Measurements from ENCODE around the gene OR2D3. TPM values are rescaled to one million over a fixed set of nuclear protein-coding genes. Genes with fewer than 3 reads are reported as not detected.

Gene OR2D3
- total and polyA plus RNA-seq, 3 experiments from 2014 or later: not detected

Other genes with a start within 250 kb of the OR2D3 start
- gene MRPL17, start 237.7 kb upstream of the OR2D3 start, total RNA-seq: 100 to 1,000 TPM; 124 to 129 TPM
- 24.3 TPM for gene MRPL17, start 237.7 kb upstream of the OR2D3 start, polyA plus RNA-seq
- not detected for gene OR2AG2, start 149.0 kb upstream of the OR2D3 start, total RNA-seq
- gene OR2AG2, start 149.0 kb upstream of the OR2D3 start, polyA plus RNA-seq: not detected
- not detected for gene OR2AG1, start 138.0 kb upstream of the OR2D3 start, total RNA-seq
- not detected for gene OR2AG1, start 138.0 kb upstream of the OR2D3 start, polyA plus RNA-seq
- gene OR6A2, start 121.3 kb upstream of the OR2D3 start, total RNA-seq: not detected
- not detected for gene OR6A2, start 121.3 kb upstream of the OR2D3 start, polyA plus RNA-seq
- gene OR10A5, start 75.3 kb upstream of the OR2D3 start, total RNA-seq: not detected
- gene OR10A5, start 75.3 kb upstream of the OR2D3 start, polyA plus RNA-seq: not detected
- not detected for gene OR10A2, start 57.9 kb upstream of the OR2D3 start, total RNA-seq
- gene OR10A2, start 57.9 kb upstream of the OR2D3 start, polyA plus RNA-seq: not detected
- gene OR10A4, start 44.4 kb upstream of the OR2D3 start, total RNA-seq: not detected
- not detected for gene OR10A4, start 44.4 kb upstream of the OR2D3 start, polyA plus RNA-seq
- not detected for gene OR2D2, start 28.5 kb upstream of the OR2D3 start, total RNA-seq
- not detected for gene OR2D2, start 28.5 kb upstream of the OR2D3 start, polyA plus RNA-seq
- gene ZNF215, start 5.4 kb downstream of the OR2D3 start, total RNA-seq: under 1 TPM; 0.72 to 0.73 TPM
- gene ZNF215, start 5.4 kb downstream of the OR2D3 start, polyA plus RNA-seq: not detected
- gene ZNF214, start 99.3 kb downstream of the OR2D3 start, total RNA-seq: not detected
- gene ZNF214, start 99.3 kb downstream of the OR2D3 start, polyA plus RNA-seq: not detected
- not detected for gene NLRP14, start 99.5 kb downstream of the OR2D3 start, total RNA-seq
- not detected for gene NLRP14, start 99.5 kb downstream of the OR2D3 start, polyA plus RNA-seq
- gene RBMXL2, start 168.0 kb downstream of the OR2D3 start, total RNA-seq: not detected
- gene RBMXL2, start 168.0 kb downstream of the OR2D3 start, polyA plus RNA-seq: not detected